K562 (cell line): ENCODE data around the gene HEMK1. TPM values are rescaled to one million over a fixed set of nuclear protein-coding genes. Genes with fewer than 3 reads are reported as not detected.

ENCODE experiments used
- BACH1 ChIP-seq: fragments of 200-800 bp; sonication (Bioruptor generic); IDR thresholded peaks from 2 replicates; pipeline ENCODE4 v1.6.1; 2016; ENCODE audit warnings: missing genetic modification characterization, missing compliant biosample characterization
- FUS ChIP-seq: fragments of 200-400 bp; formaldehyde crosslinking; optimal IDR thresholded peaks from 2 replicates; pipeline ENCODE3; 2017; ENCODE audit warnings: low read depth, low read length
- GABPA ChIP-seq: fragments of 200-800 bp; sonication (Bioruptor generic); conservative IDR thresholded peaks from 2 replicates; pipeline ENCODE4 v1.6.1; 2016; ENCODE audit warnings: low read depth, missing genetic modification characterization, missing compliant biosample characterization
- JUN ChIP-seq, 2 experiments: sonication (generic) in 1 of 2; formaldehyde crosslinking in 1 of 2; IDR thresholded peaks; 2 replicates each; pipeline versions ENCODE4 v1.6.1 to v1.8.0; 2012 to 2022; ENCODE audit warnings: borderline replicate concordance in 2 of 2, mild to moderate bottlenecking in 2 of 2, improper control_type of control experiment in 1 of 2, low read depth in 1 of 2, low read length in 1 of 2, missing genetic modification reagents in 1 of 2
- NFYB ChIP-seq: IDR thresholded peaks from 2 replicates; pipeline ENCODE4 v1.6.1; 2011; ENCODE audit warnings: mild to moderate bottlenecking, moderate library complexity; ENCODE audit not compliant: insufficient read length; ENCODE audit errors: extremely low read depth
- NRF1 ChIP-seq, 2 experiments: fragments of 450-650 bp; IDR thresholded peaks in 1 of 2; conservative IDR thresholded peaks in 1 of 2; 2 replicates each; pipeline ENCODE4 v1.6.1; 2014; ENCODE audit warnings: mild to moderate bottlenecking in 2 of 2
- SMAD4 ChIP-seq: fragments of 250-450 bp; sonication (Bioruptor Pico); conservative IDR thresholded peaks from 2 replicates; pipeline ENCODE4 v1.8.0; 2021; ENCODE audit warnings: inconsistent platforms, mild to moderate bottlenecking, moderate library complexity
- SMARCC2 ChIP-seq: fragments of 450-650 bp; IDR thresholded peaks from 2 replicates; pipeline ENCODE4 v1.6.1; 2017; ENCODE audit warnings: antibody characterized with exemption, moderate library complexity, mild to moderate bottlenecking, low read depth
- TBL1XR1 ChIP-seq, 2 experiments: IDR thresholded peaks; 2 replicates each; pipeline ENCODE4 v1.6.1; 2012; ENCODE audit warnings: improper control_type of control experiment in 2 of 2, low read length in 2 of 2, mild to moderate bottlenecking in 1 of 2
- TOE1 ChIP-seq, 2 experiments: fragments of 450-650 bp in 1 of 2; sonication (generic) in 1 of 2; formaldehyde crosslinking in 1 of 2; IDR thresholded peaks; 2 replicates each; pipeline versions ENCODE4 v1.7.1 to v1.8.0; 2016 to 2022; ENCODE audit warnings: borderline replicate concordance in 2 of 2, mild to moderate bottlenecking in 2 of 2, antibody characterized with exemption in 1 of 2, inconsistent platforms in 1 of 2, low read depth in 1 of 2, missing genetic modification reagents in 1 of 2, moderate library complexity in 1 of 2
- UBTF ChIP-seq, 2 experiments: IDR thresholded peaks; 2 replicates each; pipeline ENCODE4 v1.6.1; 2012; ENCODE audit warnings: improper control_type of control experiment in 2 of 2, low read depth in 2 of 2, low read length in 2 of 2, borderline replicate concordance in 1 of 2
- ZBED1 ChIP-seq: IDR thresholded peaks from 2 replicates; pipeline ENCODE4 v1.6.1; 2014
- ZFP30 ChIP-seq: fragments of 250-450 bp; sonication (Bioruptor Pico); IDR thresholded peaks from 2 replicates; pipeline ENCODE4 v1.8.0; 2022; ENCODE audit warnings: moderate library complexity, mild to moderate bottlenecking, inconsistent platforms, borderline replicate concordance
- ZNF318 ChIP-seq, 2 experiments: fragments of 450-650 bp; IDR thresholded peaks; 2 replicates each; pipeline ENCODE4 v1.6.1; 2016; ENCODE audit warnings: mild to moderate bottlenecking in 2 of 2, borderline replicate concordance in 1 of 2, low read depth in 1 of 2, moderate library complexity in 1 of 2
- ZNF41 ChIP-seq: fragments of 250-450 bp; sonication (Bioruptor Pico); conservative IDR thresholded peaks from 2 replicates; pipeline ENCODE4 v1.4.0; 2020; ENCODE audit warnings: mild to moderate bottlenecking
- polyA plus RNA-seq, 8 experiments: library from polyadenylated mRNA; depleted of rRNA in 4 of 8; stranded (reverse) in 5 of 8; unstranded in 3 of 8; fragments of >200 nt; fragmentation: Nextera tagmentation in 2 of 8; fragmentation: Illumina TruSeq in 1 of 8; extraction: Ambion mirVana in 2 of 8; extraction: Trizol in 1 of 8; gene quantifications; 2 replicates each; pipeline versions ENCODE4 v1.2.1 to v1.2.3, GENCODE V29; 2011 to 2014; ENCODE audit warnings: inconsistent platforms in 1 of 8, missing spikeins in 1 of 8
- total RNA-seq, 7 experiments: library from RNA; depleted of rRNA in 6 of 7; stranded (reverse); fragments of >200 nt in 6 of 7; fragmentation: Illumina TruSeq in 2 of 7; extraction: Trizol in 2 of 7; gene quantifications; 2 replicates each; pipeline versions ENCODE4 v1.2.1 to v1.2.3, GENCODE V29; 2011 to 2021; ENCODE audit warnings: low replicate concordance in 1 of 7

HEMK1 gene
- total and polyA plus RNA-seq, 9 of the 15 experiments (the other 6 are each of a cell fraction or from before 2014, with no cell fraction given), result 2.0 to 16.8 (median 11.4) TPM

- TF ChIP-seq JUN (IDR thresholded peaks at IDR 0.05; ENCODE audit: borderline replicate concordance, low read depth, low read length) (no peak), JUN (CRISPR knock-in tag; IDR thresholded peaks at IDR 0.05; ENCODE audit: borderline replicate concordance) (no peak), TBL1XR1 (IDR thresholded peaks at IDR 0.05; ENCODE audit: low read length in 2 of 2) (peak in 1 of 2 experiments; percentile 67; a peak in 3 of 4 replicates), FUS (no peak), ZBED1 (peak; percentile 72; the same call in 1 of the 2 replicates), TOE1 (IDR thresholded peaks at IDR 0.05; ENCODE audit: borderline replicate concordance) (no peak), TOE1 (CRISPR knock-in tag; IDR thresholded peaks at IDR 0.05; ENCODE audit: borderline replicate concordance, low read depth) (no peak), SMAD4 (CRISPR knock-in tag) (peak; percentile 97), SMARCC2 (no peak), GABPA (tag) (peak; percentile 81), NFYB (peak; percentile 69), ZNF41 (CRISPR knock-in tag) (no peak), BACH1 (tag) (no peak), NRF1 (conservative IDR thresholded peaks at IDR 0.05 in 1 of 2, IDR thresholded peaks at IDR 0.05 in 1 of 2) (peak; percentile 68 to 75), ZFP30 (CRISPR knock-in tag) (no peak), UBTF (IDR thresholded peaks at IDR 0.05; ENCODE audit: borderline replicate concordance in 1 of 2, low read depth in 2 of 2, low read length in 2 of 2) (peak; percentile 75 to 91; a peak in 2 of 4 replicates), ZNF318 (IDR thresholded peaks at IDR 0.05; ENCODE audit: borderline replicate concordance in 1 of 2, low read depth in 1 of 2) (no peak)
Measured at GRCh38 chr3:50611464-50612233, 42.3 kb downstream of the HEMK1 start, which contains the start of gene CISH (continued).
